ENCODE measurements around the gene NPAS2. TPM values are rescaled to one million over a fixed set of nuclear protein-coding genes. Genes with fewer than 3 reads are reported as not detected.

Gene NPAS2
- polyA plus RNA-seq, 1 of the 3 experiments (the other 2 are of a cell fraction) = 58.5 TPM

DNA sequence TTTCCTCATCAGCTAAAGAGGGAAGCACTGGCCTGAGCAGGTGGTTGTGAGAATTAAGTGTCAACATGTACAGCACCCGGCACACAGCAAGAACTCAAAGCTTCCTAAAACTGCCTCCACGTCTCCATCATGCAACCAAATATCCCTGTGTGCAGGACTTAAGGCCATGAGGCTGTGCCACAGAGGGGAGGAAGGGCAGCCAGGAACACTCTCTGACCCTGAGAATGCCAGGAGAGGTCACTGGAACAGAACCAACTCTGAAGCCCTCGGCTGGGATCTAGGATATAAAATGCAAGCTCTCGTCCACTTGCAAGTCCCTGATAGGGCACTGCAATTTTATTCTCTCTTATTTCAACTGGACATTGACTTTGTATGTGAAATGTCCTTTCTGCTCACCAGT is 12.2 kb upstream of the NPAS2 start:
- H3K9me2 ChIP-seq = no peaks in the 10 kb centered on the region
- ChIA-PET POLR2A (no interaction called here), CTCF (interaction anchor here (0.6 kb wide), 1 partner anchor 501 kb away, joined by 3 read pairs; no protein-coding TSS in a partner anchor)
- 81% methylated on average over 4 of the region's 4 CpGs for WGBS (ENCODE audit: low lambda C conversion rate)
- no peaks in the 10 kb centered on the region for H4K20me1 ChIP-seq (ENCODE audit: insufficient read depth)
- H2AFZ ChIP-seq (ENCODE audit: low read depth) = no peak overlapping the region
- no peaks in the 10 kb centered on the region for H3K79me2 ChIP-seq (ENCODE audit: insufficient read depth)
- no peak overlapping the region for H3K4me2 ChIP-seq
- H3K4me3 ChIP-seq (ENCODE audit: low read depth in 2 of 2, low read length in 1 of 2) = no peak overlapping the region
- no peaks in the 10 kb centered on the region for H3K4me1 ChIP-seq (ENCODE audit: control insufficient read depth in 1 of 2, insufficient read depth in 2 of 2, low read depth in 1 of 2, low read length in 1 of 2)
- H3K9ac ChIP-seq = no peak overlapping the region
- no peaks in the 10 kb centered on the region for H3K27me3 ChIP-seq (ENCODE audit: insufficient read depth)
- no peaks in the 10 kb centered on the region for H3K36me3 ChIP-seq (replicated peaks in 1 of 2; ENCODE audit: control insufficient read depth in 1 of 2, insufficient read depth in 2 of 2, low read length in 1 of 2)
- peaks cover 7% of the 10 kb centered on the region for H3F3A ChIP-seq (replicated peaks; ENCODE audit: insufficient read depth)
- TF ChIP-seq, protein P1, sequence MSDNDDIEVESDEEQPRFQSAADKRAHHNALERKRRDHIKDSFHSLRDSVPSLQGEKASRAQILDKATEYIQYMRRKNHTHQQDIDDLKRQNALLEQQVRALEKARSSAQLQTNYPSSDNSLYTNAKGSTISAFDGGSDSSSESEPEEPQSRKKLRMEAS (IDR thresholded peaks at IDR 0.05; ENCODE audit: low read depth) = no peak
- no peak for TF ChIP-seq EZH2phosphoT487 (IDR thresholded peaks at IDR 0.05; ENCODE audit: borderline replicate concordance, low read depth)
- TF ChIP-seq, protein P2, sequence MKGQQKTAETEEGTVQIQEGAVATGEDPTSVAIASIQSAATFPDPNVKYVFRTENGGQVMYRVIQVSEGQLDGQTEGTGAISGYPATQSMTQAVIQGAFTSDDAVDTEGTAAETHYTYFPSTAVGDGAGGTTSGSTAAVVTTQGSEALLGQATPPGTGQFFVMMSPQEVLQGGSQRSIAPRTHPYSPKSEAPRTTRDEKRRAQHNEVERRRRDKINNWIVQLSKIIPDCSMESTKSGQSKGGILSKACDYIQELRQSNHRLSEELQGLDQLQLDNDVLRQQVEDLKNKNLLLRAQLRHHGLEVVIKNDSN (IDR thresholded peaks at IDR 0.05; ENCODE audit: borderline replicate concordance, low read depth) = no peak
- TF ChIP-seq TCF12 (IDR thresholded peaks at IDR 0.05) = no peak
- TF ChIP-seq RXRA (IDR thresholded peaks at IDR 0.05; ENCODE audit: borderline replicate concordance, low read depth) = no peak
- no peak for TF ChIP-seq FOSL2 (IDR thresholded peaks at IDR 0.05; ENCODE audit: borderline replicate concordance, low read depth)
- no peak for TF ChIP-seq FOXJ3 (CRISPR knock-in tag; IDR thresholded peaks at IDR 0.05)
- H3K27ac ChIP-seq (ENCODE audit: low read depth in 2 of 2, low read length in 1 of 2) = no peak overlapping the region
- DNase-seq = no peak
- no peaks in the 10 kb centered on the region for H3K9me3 ChIP-seq

DNA sequence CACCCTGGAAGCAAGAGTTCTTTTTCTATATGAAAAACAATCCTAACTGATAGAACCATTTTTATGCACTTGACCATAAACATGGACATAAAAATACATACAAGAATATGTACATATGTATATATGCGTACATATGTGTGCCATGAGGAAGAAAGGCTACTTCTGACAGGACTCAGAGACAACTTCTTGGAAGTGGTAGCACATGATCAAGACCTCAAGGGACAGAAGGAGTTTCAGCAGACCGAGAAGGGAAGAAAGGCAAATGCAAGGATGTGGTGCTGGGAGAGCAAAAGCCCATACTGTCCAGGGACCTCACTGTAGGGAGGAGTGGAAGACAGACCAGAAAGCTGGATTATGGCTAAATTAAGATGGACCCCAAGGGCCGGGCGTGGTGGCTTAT is 11.4 kb upstream of the NPAS2 start:
- Histone ChIP-seq H4K20me1 (ENCODE audit: insufficient read depth) (no peaks in the 10 kb centered on the region), H3K4me2 (no peak overlapping the region), H3F3A (replicated peaks; ENCODE audit: insufficient read depth) (peaks cover 7% of the 10 kb centered on the region), H3K9me2 (no peaks in the 10 kb centered on the region), H3K36me3 (replicated peaks in 1 of 2; ENCODE audit: control insufficient read depth in 1 of 2, insufficient read depth in 2 of 2, low read length in 1 of 2) (no peaks in the 10 kb centered on the region), H3K4me3 (ENCODE audit: low read depth in 2 of 2, low read length in 1 of 2) (no peak overlapping the region), H3K4me1 (ENCODE audit: control insufficient read depth in 1 of 2, insufficient read depth in 2 of 2, low read depth in 1 of 2, low read length in 1 of 2) (peaks cover 0 to 9% of the 10 kb centered on the region in 2 experiments; a peak in 1 of 4 replicates), H3K9ac (no peak overlapping the region), H3K9me3 (no peaks in the 10 kb centered on the region), H3K27ac (ENCODE audit: low read depth in 2 of 2, low read length in 1 of 2) (no peak overlapping the region), H2AFZ (ENCODE audit: low read depth) (no peak overlapping the region), H3K79me2 (ENCODE audit: insufficient read depth) (no peaks in the 10 kb centered on the region), H3K27me3 (ENCODE audit: insufficient read depth) (no peaks in the 10 kb centered on the region)
- TF ChIP-seq RCOR1 (IDR thresholded peaks at IDR 0.05; ENCODE audit: low read length) (no peak), ELF1 (IDR thresholded peaks at IDR 0.05) (no peak), POLR2AphosphoS5 (IDR thresholded peaks at IDR 0.05; ENCODE audit: low read depth, low read length) (no peak)
- TF ChIP-seq, protein P3, sequence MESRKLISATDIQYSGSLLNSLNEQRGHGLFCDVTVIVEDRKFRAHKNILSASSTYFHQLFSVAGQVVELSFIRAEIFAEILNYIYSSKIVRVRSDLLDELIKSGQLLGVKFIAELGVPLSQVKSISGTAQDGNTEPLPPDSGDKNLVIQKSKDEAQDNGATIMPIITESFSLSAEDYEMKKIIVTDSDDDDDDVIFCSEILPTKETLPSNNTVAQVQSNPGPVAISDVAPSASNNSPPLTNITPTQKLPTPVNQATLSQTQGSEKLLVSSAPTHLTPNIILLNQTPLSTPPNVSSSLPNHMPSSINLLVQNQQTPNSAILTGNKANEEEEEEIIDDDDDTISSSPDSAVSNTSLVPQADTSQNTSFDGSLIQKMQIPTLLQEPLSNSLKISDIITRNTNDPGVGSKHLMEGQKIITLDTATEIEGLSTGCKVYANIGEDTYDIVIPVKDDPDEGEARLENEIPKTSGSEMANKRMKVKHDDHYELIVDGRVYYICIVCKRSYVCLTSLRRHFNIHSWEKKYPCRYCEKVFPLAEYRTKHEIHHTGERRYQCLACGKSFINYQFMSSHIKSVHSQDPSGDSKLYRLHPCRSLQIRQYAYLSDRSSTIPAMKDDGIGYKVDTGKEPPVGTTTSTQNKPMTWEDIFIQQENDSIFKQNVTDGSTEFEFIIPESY (IDR thresholded peaks at IDR 0.05; ENCODE audit: borderline replicate concordance, low read depth) = no peak
- ChIA-PET POLR2A (no interaction called here), CTCF (no interaction called here)
- no peak for DNase-seq
- 53% methylated on average over 4 of the region's 4 CpGs for WGBS (ENCODE audit: low lambda C conversion rate)

Data from SK-N-SH (cell line).